Gastrocnemius medialis (tissue), 4 donors: ENCODE measurements around the gene CLMN. TPM values are rescaled to one million over a fixed set of nuclear protein-coding genes. Genes with fewer than 3 reads are reported as not detected.

Experiments
- ATAC-seq, 2 donors: fragments of 150-250 bp; one replicate each; pipeline ENCODE4 v1.9.1; 2016
- DNase-seq, 2 donors: peaks; one replicate each; pipeline ENCODE4 v3.0.0-alpha.2; 2019
- H3K27ac ChIP-seq, 4 donors: fragments of 200-600 bp; sonication (generic); 1 replicate in 1 of 4; 2 replicates in 3 of 4; pipeline ENCODE4 v1.5.1; 2016 to 2018; ENCODE audit warnings: mild to moderate bottlenecking in 2 of 4, moderate library complexity in 1 of 4
- H3K27me3 ChIP-seq, 3 donors: fragments of 200-600 bp; sonication (generic) in 2 of 3; 1 replicate in 1 of 3; 2 replicates in 2 of 3; pipeline versions ENCODE4 v1.5.1 to v1.6.0; 2016 to 2019; ENCODE audit warnings: mild to moderate bottlenecking in 1 of 3, moderate library complexity in 1 of 3
- H3K36me3 ChIP-seq, 2 donors: fragments of 200-600 bp; sonication (generic) in 1 of 2; one replicate each; pipeline ENCODE4 v1.5.1; 2017 to 2018
- H3K4me1 ChIP-seq, 2 donors: fragments of 200-600 bp; sonication (generic) in 1 of 2; one replicate each; pipeline ENCODE4 v1.5.1; 2016 to 2017; ENCODE audit warnings: mild to moderate bottlenecking in 2 of 2
- H3K4me3 ChIP-seq, 4 donors: fragments of 200-600 bp; sonication (generic) in 3 of 4; 1 replicate in 1 of 4; 2 replicates in 3 of 4; pipeline ENCODE4 v1.5.1; 2016 to 2019; ENCODE audit warnings: mild to moderate bottlenecking in 2 of 4
- H3K9me3 ChIP-seq, 3 donors: fragments of 200-600 bp; sonication (generic) in 2 of 3; 1 replicate in 1 of 3; 2 replicates in 2 of 3; pipeline ENCODE4 v1.5.1; 2016 to 2019
- POLR2A ChIP-seq, 2 donors: fragments of 450-650 bp; IDR thresholded peaks; one replicate each; pipeline ENCODE4 v1.6.1; 2017; ENCODE audit warnings: antibody characterized with exemption in 2 of 2, mild to moderate bottlenecking in 2 of 2, moderate library complexity in 2 of 2
- in situ Hi-C, 4 donors: fragments of 200-750 bp; cut with MboI; loops; one replicate each; pipeline versions ENCODE4 v1.15.0 to v1.8.0; 2017; ENCODE audit warnings: low sequenced_read_pairs in 4 of 4
- intact Hi-C: fragments of 100-400 bp; cut with DNase I; formaldehyde crosslinking; loops from one replicate; pipeline ENCODE4 v1.15.1; 2023; ENCODE audit warnings: low total_unique reads
- total RNA-seq, 4 donors: library from RNA; depleted of rRNA; stranded (reverse); fragments of >200 nt; gene quantifications; one replicate each; pipeline versions ENCODE4 v1.1.0 to v1.2.3, GENCODE V29; 2016
- TF ChIP-seq, protein P1 (sequence below), 5 experiments: fragments of 450-650 bp in 3 of 5; fragments of 200-600 bp in 2 of 5; sonication (generic) in 2 of 5; IDR thresholded peaks in 4 of 5; conservative IDR thresholded peaks in 1 of 5; 1 replicate in 4 of 5; 2 replicates in 1 of 5; pipeline ENCODE4 v1.5.1; 2016 to 2019; ENCODE audit warnings: antibody characterized with exemption in 5 of 5, mild to moderate bottlenecking in 3 of 5, moderate library complexity in 3 of 5

CLMN gene
- total RNA-seq, 4 donors from 2014 or later, result 3.8 to 8.8 (median 5.8) TPM

DNA sequence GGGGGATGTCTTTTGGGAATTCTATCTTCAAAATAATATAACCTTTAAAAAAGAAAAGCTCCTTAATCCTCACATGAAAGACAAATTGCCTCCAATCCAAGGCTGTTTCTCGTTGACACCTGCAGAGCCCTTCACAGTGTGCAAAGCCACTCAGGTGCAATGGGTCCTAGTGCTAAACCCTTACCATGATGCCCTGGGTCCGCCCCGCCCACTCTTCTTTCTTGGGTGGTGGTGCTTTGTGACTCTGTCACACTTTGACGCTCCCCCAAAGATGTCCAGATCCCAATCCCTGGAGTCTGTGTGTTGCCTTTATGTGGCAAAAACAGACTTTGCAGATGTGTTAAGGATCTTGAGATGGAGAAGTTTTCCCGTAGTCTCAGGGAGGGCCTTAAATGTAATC, 29.7 kb downstream of the CLMN start:
- Histone ChIP-seq H3K9me3 (no peaks in the 10 kb centered on the region), H3K4me1 (peaks cover 12 to 18% of the 10 kb centered on the region in 2 donors), H3K4me3 (no peak overlapping the region), H3K36me3 (no peaks in the 10 kb centered on the region), H3K27me3 (no peaks in the 10 kb centered on the region), H3K27ac (peak overlapping the region; percentile 53 to 81 (median 76))
- ATAC-seq (no peak), DNase-seq (no peak)
- intact Hi-C loops, result loop anchor here (10.0 kb wide), 1 partner anchor 245 kb away; the partner anchor contains the start of gene GLRX5
- in situ Hi-C loops, result no loop called here
- TF ChIP-seq, protein P1, sequence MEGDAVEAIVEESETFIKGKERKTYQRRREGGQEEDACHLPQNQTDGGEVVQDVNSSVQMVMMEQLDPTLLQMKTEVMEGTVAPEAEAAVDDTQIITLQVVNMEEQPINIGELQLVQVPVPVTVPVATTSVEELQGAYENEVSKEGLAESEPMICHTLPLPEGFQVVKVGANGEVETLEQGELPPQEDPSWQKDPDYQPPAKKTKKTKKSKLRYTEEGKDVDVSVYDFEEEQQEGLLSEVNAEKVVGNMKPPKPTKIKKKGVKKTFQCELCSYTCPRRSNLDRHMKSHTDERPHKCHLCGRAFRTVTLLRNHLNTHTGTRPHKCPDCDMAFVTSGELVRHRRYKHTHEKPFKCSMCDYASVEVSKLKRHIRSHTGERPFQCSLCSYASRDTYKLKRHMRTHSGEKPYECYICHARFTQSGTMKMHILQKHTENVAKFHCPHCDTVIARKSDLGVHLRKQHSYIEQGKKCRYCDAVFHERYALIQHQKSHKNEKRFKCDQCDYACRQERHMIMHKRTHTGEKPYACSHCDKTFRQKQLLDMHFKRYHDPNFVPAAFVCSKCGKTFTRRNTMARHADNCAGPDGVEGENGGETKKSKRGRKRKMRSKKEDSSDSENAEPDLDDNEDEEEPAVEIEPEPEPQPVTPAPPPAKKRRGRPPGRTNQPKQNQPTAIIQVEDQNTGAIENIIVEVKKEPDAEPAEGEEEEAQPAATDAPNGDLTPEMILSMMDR (IDR thresholded peaks at IDR 0.05 in 4 of 5, conservative IDR thresholded peaks at IDR 0.05 in 1 of 5), result no peak
- no peak for TF ChIP-seq POLR2A (IDR thresholded peaks at IDR 0.05)

DNA sequence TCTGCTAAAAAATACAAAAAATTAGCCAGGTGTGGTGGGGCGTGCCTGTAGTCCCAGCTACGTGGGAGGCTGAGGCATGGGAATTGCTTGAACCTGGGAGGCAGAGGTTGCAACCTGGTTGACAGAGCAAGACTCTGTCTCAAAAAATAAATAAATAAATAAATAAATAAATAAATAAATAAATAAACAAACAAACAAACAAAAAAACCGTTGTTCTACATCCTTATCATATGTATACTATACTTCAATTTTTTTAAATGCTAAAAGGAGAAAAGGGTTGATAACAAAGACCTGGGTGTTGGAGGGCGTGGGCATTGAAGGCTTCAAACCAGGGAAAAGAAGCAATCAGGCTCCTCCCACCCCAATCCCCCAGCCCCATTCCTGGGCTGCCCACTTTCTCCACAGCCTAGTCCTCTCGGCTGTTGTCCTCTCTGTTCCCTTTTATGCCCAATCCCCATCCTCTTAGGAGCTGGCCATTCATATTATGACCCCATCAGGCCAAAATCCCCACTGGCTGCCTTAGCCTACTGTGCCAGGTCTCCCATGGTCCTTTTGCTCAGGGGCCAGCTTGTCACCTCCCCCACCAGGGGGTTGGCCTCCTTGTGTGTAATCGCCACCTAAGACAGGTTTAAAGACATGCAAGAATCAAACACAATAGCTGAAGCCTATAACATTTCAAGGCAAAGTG, 30.2 kb downstream of the CLMN start:
- peaks cover 12 to 18% of the 10 kb centered on the region in 2 donors for H3K4me1 ChIP-seq
- intact Hi-C loops (loop anchor here (10.0 kb wide), 1 partner anchor 245 kb away; the partner anchor contains the start of gene GLRX5), in situ Hi-C loops (no loop called here)
- H3K4me3 ChIP-seq, result no peak overlapping the region
- TF ChIP-seq, protein P1 (IDR thresholded peaks at IDR 0.05 in 4 of 5, conservative IDR thresholded peaks at IDR 0.05 in 1 of 5), result no peak
- no peak for TF ChIP-seq POLR2A (IDR thresholded peaks at IDR 0.05)
- DNase-seq, result no peak
- H3K36me3 ChIP-seq, result no peaks in the 10 kb centered on the region
- no peaks in the 10 kb centered on the region for H3K27me3 ChIP-seq
- H3K9me3 ChIP-seq, result no peaks in the 10 kb centered on the region
- peak overlapping the region; percentile 42 to 81 (median 76) for H3K27ac ChIP-seq
- no peak for ATAC-seq

DNA sequence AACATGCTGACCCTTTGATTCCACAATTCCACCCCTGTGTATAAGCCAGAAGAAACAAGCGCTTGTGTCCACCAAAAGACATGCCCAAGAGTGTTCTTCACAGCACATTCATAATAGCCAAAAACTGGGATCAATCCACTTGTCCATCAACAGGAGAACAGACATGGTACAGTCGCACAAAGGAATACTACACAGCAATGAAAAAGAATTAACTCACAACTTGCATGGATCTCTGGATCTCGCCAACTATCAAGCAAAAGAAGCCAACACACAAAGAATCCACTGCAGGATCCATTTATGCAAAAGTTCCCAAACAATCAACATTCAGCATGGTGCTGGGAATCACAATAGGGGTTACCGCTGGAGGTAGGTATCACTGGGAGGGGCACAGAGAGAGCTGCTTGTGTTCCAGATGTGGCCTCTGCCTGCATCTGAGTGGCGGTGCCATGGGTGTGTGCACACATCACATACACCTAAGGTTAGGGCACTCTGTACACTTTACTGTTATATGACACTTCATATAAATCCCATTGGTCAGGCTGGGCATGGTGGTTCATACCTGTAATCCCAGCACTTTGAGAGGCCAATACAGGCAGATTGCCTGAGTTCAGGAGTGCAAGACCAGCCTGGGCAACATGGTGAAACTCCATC, 30.9 kb downstream of the CLMN start:
- no peaks in the 10 kb centered on the region for H3K27me3 ChIP-seq
- ATAC-seq (no peak), DNase-seq (no peak)
- H3K27ac ChIP-seq, result peak overlapping the region in 1 of 4 donors; percentile 11
- in situ Hi-C loops (no loop called here), intact Hi-C loops (no loop called here)
- no peak for TF ChIP-seq POLR2A (IDR thresholded peaks at IDR 0.05)
- TF ChIP-seq, protein P1 (IDR thresholded peaks at IDR 0.05 in 4 of 5, conservative IDR thresholded peaks at IDR 0.05 in 1 of 5), result no peak
- H3K36me3 ChIP-seq, result no peaks in the 10 kb centered on the region
- no peaks in the 10 kb centered on the region for H3K9me3 ChIP-seq
- H3K4me1 ChIP-seq, result peaks cover 12 to 18% of the 10 kb centered on the region in 2 donors
- H3K4me3 ChIP-seq, result no peak overlapping the region

DNA sequence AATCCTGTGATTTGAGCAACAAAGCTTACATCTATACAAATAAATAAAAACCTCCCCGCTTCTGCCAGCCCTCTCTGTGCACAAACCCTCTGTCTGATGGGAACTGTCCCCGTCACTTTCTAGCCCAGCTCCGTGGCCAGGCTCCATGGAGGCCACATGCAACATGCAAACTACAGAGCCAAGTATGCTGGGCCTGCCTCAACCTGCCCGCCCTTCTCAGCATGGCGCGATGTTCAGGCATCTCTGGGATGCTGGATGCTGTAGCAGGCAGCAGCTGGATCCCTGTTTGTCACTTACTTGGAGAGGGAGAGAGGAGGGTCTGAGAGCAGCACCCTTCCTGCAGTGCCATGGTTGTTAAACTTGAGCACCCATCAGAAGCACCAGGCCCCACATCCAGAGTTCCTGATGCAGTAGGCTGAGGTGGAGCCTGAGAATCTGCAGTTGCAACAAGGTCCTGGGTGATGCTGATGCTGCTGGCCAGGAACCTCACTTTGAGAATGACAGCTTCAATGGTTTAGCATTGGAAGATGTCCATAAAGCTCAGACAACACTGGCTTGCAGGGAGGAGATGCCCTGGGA, 32.4 kb downstream of the CLMN start:
- no peak overlapping the region for H3K4me3 ChIP-seq
- in situ Hi-C loops (no loop called here), intact Hi-C loops (no loop called here)
- no peak overlapping the region for H3K27ac ChIP-seq
- no peaks in the 10 kb centered on the region for H3K36me3 ChIP-seq
- peaks cover 12 to 18% of the 10 kb centered on the region in 2 donors for H3K4me1 ChIP-seq
- TF ChIP-seq, protein P1 (IDR thresholded peaks at IDR 0.05 in 4 of 5, conservative IDR thresholded peaks at IDR 0.05 in 1 of 5), result no peak
- TF ChIP-seq POLR2A (IDR thresholded peaks at IDR 0.05), result no peak
- DNase-seq (no peak), ATAC-seq (no peak)
- H3K9me3 ChIP-seq, result no peaks in the 10 kb centered on the region
- H3K27me3 ChIP-seq, result no peaks in the 10 kb centered on the region
